GF-D8 (cell line): ENCODE results near the gene TMEM117.

ENCODE experiments used
- DNase-seq: peaks from one replicate; lab custom pipeline; 2025; lab: John Stamatoyannopoulos, UW

The TMEM117 gene

DNA sequence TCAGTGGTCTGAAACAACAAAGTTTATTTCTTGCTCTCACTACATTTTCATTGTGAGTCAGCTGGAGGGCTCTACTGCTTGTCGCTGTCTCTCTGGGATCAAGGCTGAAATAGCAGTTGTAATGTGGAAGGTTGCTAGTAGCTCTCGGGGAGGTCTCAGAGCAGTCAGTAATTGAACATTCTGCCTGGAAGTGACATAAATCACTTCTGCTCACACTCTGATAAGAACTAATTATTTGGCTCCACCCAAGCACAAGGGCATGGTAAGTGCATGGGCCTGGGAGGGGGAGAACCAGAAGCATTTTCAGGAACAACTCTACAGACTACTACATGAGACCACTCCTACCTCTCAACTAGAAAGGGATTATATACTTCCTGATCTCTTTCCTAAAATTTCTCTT lies 128.2 kb downstream of the TMEM117 start:
- DNase-seq, result no peak

DNA sequence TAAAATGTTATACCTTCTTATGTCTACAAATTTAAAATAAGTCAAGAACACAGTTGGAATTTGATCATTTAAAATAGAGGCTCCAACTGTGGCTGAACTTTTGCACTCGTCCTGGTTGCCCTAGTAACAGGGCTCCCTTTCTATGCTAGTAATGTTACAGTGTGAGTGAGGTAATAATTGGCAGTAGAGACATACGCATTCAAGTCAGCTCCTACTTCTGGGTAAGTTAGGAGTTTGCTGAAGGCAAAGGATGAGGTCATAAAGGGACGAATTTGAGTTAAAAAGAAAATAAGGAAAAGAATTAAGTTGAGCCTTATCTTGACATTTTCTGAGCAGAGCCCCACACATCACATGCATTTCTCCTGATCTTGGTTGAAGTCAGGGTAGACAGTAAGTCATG lies 129.1 kb downstream of the TMEM117 start:
- DNase-seq, result no peak

DNA sequence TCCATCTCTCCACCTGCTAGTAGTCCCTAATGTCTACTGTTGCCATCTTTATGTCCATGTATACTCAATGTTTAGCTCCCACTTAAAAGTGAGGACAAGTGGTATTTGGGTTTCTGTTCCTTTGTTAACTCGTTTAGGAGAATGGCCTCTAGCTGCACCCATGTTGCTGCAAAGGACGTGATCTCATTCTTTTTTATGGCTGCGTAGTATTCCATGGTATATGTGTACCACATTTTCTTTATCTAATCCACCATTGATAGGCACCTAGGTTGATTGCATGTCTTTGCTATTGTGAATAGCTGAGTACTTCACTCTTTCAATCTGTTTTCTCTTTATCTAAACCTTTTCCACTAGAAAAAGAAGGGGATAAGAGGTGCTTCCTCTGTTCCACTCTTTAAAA lies 130.0 kb downstream of the TMEM117 start:
- no peak for DNase-seq

DNA sequence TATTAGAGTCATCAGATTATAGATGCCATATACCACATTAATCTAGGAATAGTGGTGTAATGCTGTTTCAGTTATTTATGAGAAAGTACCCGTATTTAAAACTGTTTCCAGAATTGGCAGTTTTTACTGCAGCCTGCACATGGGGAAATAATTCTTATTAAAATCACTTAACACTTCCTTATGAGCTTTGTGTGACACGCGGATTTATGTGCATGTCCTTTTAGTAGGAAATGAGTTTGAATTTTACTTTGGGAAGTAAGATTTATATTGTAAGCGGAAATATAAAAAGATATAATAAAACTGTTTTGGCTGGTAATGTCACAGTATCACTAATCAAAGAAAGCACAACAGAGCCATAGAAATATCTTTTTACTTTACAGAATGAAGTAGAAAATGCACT lies 132.9 kb downstream of the TMEM117 start:
- no peak for DNase-seq

DNA sequence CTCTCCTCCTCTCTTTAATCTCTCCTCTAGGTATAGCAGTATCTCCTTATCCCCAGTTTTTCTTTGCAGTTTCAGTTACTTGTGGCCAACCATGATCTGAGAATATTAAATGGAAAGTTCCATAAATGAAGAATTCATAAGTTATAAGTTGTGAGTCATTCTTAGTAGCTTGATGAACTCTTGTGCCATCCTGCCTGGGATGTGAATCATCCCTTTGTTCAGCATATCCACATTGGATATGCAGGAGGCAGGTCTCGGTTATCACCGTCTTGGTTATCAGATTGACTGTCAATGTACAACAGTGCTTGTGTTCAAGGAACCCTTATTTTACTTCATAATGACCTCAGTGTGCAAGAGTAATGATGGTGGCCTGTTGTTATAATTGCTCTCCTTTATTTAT lies 134.0 kb downstream of the TMEM117 start:
- no peak for DNase-seq

DNA sequence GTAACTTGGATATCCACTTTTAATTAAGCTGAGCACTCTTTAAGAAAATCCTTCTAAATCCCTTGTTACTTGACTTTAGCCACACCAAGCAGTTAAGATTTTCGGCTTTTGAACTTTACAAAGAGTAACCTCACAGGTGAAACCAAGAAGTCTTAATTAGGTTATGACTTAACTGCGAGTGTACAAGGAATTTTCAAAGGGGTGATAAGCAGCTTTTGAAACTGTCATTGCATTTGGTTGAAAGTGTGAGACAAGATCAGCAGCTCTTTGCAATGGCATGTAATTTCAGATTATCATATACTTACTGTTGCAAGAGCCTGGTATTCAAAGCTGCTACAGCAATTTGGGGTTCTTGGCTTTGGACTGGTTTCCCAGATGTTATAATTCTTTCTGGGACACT lies 137.5 kb downstream of the TMEM117 start:
- DNase-seq, result no peak

DNA sequence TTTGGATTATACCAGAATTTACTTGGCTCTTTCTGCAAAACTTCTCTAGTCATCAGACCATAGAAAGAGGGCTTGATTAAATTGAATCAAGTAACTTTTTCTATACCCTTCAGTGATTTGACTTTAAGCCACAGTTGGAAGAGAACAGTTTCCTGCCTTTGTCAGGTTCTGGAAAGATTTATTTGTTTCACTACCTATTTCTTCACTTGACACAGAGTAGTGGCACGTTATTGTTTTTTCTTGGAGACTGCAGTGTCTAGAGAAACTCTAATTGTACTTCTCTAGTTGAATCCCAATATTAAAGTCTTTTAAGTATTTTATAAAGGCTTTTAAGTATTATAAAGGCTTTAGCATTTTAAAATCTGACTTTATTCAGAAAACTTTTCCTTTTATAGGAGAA lies 138.1 kb downstream of the TMEM117 start:
- DNase-seq, result no peak

DNA sequence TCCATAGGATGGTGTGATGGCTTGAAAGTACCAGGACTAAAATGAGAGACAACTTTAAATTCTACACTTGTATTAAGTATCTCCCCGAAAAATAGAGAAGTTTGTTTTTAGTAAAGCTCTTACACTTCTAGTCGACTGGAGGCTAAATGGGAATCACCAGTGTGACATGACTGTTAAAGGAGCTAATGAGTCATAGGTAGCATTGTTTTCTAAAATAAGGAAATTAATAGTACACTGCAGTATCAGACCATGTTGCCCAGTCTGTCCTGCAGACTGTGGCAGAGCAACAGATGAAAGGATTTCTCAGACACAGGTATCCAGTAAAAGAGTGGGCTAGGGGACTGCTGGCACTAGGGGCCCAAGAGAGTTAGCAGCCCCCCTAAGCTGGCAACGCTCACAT lies 140.1 kb downstream of the TMEM117 start:
- no peak for DNase-seq

DNA sequence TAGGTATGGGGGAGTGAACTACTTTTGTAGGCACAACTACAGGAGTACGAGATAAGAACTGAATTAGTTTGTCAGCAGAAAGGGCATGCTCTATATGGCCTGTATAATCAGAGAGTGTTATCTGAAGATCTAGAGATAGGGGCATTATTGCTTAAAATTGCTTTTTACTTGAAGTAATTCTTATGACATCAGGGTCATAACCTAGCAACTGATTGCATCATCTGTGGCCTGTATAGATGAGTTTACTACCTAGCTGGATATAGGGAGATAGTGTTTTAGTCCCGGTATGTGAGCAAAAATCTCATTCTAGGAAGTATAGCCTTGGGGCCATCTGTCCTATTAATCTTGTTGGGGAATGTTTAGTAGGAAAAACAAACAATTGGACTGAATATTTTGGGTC lies 142.7 kb downstream of the TMEM117 start:
- DNase-seq, result no peak

DNA sequence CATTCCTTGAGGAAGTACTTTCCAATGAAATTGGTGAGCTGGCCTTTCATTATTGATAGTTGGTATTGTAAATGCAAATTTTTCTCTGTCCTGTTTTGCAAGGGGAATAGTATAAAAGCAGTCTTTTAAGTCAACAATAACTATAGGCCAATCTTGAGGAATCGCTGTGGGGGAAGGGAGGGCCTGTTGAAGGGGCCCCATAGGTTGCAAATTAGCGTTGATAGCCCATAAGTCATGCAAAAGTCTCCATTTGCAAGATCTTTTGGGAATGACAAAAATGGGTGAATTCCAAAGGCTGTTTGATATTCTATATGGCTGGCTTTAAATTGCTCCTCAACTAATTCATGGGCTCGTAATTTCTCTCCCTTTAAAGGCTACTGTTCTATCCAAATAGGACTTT lies 143.6 kb downstream of the TMEM117 start:
- DNase-seq, result no peak

DNA sequence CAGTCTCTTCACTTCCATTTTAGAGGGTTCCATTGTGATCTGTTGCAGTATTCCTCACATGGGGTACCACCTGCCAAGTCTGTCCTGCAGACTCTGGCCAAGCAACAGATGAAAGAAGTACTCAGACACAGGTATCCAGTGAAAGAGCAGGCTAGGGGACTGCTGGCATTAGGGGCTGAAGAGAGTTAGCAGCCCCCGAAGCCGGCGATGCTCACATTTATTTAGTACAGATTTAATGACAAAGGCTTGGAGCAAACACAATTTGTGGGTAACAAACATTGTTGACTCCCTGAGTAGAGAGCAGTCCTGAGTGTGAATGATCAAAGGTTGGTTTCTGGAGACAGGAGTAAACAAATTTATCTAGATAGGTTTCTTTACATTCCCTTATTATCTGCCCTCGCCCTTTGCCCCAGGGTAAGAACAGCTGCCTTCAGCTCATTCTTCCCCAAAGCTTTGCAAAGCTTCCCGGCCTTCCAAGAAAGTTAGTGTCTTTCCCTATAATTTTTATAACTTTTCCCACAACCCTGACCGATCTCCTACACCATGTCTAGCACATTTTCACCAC lies 144.8 kb downstream of the TMEM117 start:
- DNase-seq, result no peak

DNA sequence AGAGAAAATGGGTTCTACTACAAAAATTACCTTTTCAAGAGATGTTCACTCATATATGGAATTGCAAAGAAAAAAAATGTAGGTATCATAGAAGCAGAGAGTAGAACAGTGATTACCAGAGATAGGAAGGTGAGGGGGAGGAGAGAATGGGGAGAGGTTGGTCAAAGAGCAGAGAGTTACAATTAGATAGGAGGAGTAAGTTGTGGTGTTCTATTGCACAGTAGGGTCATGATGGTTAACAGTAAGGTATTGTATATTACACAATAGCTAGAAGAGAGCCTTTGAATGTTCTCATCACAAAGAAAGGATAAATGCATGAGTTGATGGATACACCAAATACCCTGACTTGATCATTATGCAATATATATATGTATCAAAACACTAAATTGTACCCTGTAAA lies 145.8 kb downstream of the TMEM117 start:
- DNase-seq, result no peak

DNA sequence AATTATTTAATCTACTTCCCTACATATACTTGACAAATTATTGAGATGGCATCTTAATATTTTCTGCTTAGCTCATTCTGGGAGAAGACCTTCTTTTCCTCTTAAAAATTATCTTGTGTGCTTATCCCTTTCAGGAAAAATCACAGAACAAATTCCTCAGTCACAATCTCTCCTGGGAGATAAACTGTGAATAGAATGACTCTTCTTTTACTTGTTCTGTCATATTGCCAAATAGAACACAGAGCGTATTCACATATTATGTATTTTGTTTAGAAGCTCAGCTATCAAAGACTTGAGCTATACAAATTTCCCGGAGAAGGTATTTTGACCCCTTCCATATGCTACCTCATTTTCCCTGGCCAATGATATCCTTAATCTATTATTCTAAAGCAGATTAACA lies 146.7 kb downstream of the TMEM117 start:
- DNase-seq, result no peak

DNA sequence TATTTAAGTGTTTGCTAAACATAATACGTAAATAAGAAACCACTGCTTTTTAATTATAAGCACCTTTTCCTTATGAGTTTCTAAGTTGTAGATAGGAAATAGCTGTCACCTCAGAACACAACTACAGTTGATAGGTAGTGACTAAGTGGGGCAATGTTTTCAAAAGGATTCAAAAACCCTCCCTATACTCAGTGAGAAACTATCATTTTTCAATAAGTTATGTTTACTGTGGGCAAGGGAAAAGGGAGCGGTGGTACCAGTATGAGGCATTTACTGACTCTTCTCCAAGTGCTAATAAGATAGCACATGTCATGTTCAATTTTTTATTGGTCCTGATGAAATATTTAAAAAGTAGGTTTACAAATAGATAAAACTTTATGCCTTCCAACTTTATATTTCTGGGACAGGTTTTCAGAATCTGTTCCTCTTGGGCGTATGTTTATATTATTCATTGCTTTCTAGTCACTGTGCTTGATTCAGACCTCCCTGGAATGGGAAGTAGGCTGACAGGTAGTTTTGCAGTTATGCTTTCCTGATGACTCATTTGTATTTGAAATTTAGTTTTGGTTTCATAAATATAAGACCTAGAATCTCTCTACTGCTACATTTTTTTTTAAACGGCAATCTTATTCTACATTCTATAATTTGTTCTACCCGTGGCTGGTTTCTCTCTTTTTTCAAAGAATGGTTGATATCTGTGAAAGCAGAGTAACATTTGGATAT lies 153.1 kb downstream of the TMEM117 start:
- DNase-seq, result no peak

DNA sequence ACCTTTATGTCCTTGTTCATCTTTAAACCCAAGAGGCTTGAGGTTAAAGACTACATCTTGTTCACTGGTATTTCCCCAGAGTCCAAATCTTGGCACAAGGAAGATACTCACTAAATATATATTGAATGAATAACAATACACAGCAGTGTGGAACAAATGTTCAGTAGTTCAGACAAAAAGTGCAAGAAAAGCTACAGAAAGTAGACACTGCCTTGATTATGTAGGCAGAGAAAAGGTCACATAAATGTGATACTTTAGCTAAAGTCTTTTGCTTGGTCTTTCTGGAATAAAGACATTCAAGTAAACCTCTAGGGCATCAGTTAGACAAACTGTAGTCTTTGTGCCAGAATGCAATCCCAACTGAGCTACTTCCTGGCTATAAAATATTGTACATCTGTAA lies 157.0 kb downstream of the TMEM117 start:
- no peak for DNase-seq

DNA sequence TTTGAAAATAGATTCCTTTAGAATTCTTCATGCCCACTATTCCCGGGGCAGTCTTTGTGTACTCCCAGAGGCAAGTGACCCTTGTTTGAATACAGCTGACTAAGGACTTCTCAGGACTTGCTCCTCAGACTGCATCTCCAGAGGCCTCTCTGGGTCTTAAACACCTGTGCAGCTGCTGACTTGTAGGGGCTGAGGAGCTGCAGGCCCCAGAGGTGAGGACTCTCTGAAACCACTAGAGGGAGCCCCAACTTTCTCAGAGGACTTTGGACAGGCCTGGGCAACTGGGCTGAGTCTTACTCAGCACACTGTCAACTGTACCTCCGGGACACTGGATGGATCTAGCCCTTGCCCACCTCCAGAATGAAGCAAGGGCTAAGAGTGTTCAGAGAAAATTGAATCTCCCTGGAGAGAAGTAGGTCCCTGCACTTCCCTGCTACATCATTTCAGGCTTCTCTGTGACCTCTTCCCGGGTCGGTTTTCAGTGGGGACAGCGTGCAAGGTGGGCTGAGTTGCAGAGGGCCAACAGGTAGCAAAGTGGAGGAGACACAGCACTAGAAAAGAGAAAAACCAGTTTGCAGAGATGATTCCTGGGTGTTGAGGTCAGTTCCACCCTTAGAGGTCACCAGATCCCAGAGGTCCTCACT lies 164.6 kb downstream of the TMEM117 start:
- peak; percentile 5 for DNase-seq

DNA sequence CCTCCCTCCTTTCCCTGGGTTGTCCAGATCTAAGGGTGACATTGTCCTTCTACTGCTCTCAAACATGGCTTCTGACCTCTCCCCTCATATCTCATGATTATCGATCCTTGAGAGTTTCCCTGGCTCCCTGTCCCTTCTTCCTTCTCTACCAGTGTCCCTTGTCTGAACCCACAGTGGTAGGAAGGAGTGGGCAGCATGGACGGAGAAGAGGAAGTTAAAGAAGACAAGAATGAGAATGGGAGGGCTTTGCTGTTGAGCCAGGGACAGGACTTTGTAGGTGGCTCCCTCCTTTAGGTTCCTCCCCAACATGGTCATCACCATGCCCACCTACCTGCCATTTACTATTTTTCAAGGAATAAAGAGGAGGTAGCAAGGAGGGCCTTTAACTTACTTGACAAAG lies 166.7 kb downstream of the TMEM117 start:
- no peak for DNase-seq

DNA sequence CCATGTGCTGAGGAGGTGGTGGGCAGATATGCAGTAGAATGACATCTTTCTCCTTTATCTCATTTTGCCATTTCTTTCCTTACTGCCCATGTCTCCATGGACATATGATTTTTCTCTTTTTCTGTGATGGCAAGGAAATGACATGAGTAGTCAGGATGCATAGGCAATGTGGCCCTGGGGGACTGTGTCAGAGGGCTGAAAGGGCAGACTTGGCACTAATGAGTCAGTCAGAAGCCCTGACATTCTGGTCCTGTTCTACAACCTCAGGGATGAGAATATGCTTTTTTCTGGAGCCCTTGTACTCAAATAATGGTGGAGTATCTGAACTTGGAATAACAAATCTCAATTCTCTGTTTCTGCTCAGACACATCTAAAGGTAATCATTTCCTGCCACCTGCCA lies 167.8 kb downstream of the TMEM117 start:
- no peak for DNase-seq

DNA sequence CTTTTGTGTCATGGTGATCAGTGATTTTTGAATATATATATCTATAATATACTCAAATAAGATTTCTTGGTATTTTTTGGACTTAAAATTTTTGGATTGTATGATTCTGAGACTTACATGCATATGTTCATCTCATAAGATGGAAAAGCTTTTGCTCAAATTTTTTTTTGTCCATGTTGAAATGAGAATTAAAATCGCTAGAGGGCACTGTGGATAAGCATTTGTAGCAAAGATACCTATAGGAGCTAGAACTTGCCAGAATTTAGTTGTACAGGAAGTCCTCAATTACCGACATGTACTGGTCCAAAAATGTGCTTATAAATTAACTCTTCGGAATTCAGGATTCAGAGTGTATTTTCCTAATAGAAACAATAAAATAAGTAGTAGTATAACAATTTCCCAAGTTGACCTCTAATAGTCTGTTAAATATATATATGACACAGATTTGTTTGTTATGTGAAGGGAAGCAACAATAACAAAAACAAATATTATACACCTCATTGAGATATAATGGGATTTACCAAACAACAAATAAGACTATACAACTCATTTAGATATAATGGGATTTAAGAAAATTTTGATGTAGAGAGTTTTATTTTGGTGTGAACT lies 179.6 kb downstream of the TMEM117 start:
- peak; percentile 7 for DNase-seq

DNA sequence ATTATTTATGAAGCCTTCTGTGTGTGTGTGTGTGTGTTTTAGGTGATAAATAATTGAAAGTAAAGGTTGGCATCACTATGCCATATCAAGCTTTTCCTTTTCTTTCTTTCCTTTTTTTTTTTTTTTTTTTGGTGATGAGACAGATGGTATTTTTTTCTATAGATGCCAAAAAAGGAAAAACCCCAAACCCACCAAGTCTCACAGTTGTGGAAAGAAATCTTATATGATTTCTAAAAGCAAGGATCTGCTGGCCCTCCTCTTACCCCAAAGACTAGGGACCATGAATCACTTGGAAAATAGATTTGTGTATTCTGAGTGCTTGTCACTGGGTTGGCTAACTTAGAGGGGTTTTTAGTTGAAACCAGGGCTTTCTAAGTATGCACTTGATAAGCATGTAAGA lies 181.3 kb downstream of the TMEM117 start:
- no peak for DNase-seq

DNA sequence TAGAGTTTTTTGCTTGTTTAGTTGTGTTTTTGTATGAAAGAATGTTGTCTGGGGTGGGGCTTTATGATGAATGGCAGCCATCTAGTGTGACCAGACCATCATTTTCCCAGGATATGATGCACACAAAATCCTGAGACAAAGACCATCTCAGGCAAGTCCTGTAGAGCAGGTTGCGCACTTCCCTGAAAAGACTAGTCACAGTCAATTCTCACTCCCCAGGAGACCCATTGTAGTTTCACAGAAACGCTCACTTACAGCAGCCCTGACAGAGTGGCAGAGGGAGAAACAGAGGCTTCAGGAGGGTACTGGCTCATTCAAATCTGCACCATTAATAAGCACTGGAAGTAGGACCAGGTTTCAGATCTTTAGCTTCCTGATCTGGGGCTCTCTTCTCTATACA lies 183.2 kb downstream of the TMEM117 start:
- no peak for DNase-seq

DNA sequence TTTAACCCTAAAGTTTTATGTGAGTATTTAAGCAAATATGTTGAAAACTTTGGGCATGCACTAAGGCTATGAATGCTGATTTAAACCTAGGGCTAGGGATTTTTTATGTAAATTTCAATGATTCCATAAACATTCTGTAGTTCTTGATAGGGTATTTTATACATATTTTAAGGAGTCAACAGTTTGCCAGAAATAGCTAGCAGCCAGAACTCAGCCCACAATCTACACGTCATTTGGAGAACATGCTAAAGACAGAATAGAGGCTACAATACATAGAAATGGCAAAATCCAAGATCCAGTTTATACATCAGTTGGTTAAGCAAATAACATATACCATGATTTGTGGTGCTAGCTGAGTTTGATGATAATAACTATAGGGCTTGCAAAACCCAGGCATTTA lies 184.7 kb downstream of the TMEM117 start:
- DNase-seq, result no peak

DNA sequence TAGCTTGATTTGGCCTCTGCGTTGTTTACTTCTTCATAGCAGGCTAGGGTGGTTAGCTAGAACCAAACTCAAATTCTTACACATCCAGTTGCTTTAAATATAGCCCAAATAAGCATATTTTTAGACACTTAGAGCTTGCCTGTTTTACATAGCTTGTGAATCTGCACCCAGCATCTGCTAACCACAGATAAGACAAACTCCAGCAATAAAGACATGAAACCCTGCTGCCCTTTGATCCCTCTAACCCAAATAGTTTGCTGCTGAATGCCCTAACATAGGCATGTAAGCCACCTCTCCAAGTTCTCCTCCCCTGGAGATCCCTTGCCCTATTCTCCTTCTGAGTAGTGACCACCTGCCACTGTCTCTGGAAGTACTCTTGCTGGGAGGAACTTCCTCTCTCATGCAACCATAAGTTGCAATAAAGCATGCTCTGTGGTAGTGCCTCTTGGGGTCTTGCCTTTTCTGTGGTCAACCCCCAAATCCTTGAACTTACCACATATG lies 185.6 kb downstream of the TMEM117 start:
- DNase-seq, result no peak
